ENCODE data around the gene RPUSD1.

- TF ChIP-seq CTCF (conservative IDR thresholded peaks at IDR 0.05 in 1 of 2, IDR thresholded peaks at IDR 0.05 in 1 of 2; ENCODE audit: low read depth in 1 of 2, low read length in 2 of 2) (no peak), EZH2 (IDR thresholded peaks at IDR 0.05; ENCODE audit: low read length, missing control alignments) (no peak)
These were observed 36.4 kb upstream of the RPUSD1 start for GRCh38 chr16:824601-825000.

Data from fibroblast of lung (primary cell).